HG03354 (cell line): ENCODE data around the gene SLC7A9.
"Not testable (repeated sequence)": the region's sequence is repeated elsewhere in the genome, so short reads cannot be mapped to it uniquely, and the experiment has no call there.

Experiments
- ATAC-seq: cut with Tn5 transposase; IDR thresholded peaks from one replicate; pipeline ENCODE4 v1.9.1; 2021; ENCODE audit warnings: mild to moderate bottlenecking; ENCODE audit not compliant: unreplicated experiment, poor library complexity, severe bottlenecking

The SLC7A9 gene

DNA sequence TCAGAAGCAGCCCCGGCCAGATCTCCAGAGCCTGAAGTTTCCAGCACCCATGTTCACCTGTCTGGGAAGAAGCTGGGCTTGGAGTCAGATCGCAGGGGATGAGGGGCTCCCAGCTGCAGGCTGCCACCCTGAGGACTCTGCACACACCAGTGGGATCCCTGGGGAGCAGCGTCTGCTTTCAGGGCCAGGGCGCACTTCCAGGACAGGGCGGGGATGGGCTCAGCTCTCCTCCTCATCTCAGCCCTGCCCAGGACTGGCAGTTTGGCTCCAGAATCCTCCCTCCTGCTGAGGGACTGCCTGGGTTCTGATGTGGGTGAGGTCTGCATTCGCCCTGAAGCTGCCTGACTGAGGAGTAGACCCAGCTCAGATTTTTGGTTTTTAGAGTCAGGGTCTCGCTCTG is 3.5 kb downstream of the SLC7A9 start:
- no peak for ATAC-seq

DNA sequence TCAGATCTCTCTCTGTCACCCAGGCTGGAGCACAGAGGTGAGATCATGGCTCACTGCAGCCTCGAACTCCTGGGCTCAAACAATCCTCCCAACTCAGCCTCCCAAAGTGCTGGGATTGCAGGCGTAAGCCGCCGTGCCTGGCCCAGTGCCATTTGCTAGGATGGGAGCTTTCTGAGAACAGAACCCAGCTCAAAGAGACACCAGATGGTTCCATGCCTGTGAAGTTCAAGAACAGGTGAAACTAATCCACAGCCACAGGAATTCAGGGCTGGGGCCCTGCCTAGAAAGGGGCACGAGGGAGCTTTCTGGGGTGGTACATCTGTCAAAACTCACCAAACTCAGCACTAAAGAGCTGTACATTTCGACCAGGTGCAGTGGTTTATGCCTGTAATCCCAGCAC is 4.2 kb downstream of the SLC7A9 start:
- no peak for ATAC-seq

GRCh38 chr19:32864318-32865007 is 5.1 kb downstream of the SLC7A9 start:
- ATAC-seq: no peak

DNA sequence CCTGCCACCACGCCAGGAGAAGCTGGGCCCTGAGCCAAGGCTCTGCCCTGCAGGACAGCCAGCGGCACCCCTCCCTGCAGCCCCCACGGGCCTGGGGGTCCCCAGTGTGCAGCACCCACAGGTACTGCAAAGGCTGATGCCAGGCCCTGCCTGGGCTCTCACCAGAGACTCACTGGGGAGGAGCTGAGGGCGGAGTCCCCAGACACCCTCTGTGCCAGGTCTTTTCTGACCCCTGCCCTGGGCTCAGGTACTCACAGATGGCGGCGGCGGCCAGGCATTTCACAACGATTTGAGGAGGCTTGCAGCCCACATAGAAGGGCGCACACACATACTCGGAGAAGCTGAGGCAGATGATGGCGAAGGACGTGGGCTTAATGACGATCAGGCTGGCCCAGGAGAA is 5.7 kb downstream of the SLC7A9 start:
- no peak for ATAC-seq

DNA sequence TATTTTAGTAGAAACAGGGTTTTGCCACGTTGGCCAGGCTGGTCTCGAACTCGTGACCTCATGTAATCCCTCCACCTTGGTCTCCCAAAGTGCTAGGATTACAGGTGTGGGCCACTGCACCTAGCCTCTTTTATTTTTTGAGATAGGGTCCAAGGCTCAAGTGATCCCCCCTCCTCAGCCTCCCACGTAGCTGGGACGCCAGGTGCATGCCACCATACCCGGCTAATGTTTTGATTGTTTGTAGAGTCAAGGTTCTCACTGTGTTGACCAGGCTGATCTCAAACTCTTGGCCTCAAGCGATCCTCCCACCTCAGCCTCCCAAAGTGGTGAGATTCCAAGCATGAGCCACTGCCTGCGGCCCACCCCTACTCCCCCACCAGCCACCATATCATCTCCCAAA is 6.3 kb downstream of the SLC7A9 start:
- no peak for ATAC-seq

- no peak for ATAC-seq
Measured at GRCh38 chr19:32862741-32863140, 6.8 kb downstream of the SLC7A9 start.

- no peak for ATAC-seq
Measured at GRCh38 chr19:32862173-32862572, 7.4 kb downstream of the SLC7A9 start.

- ATAC-seq: no peak
Measured at GRCh38 chr19:32861596-32861995, 8.0 kb downstream of the SLC7A9 start.

DNA sequence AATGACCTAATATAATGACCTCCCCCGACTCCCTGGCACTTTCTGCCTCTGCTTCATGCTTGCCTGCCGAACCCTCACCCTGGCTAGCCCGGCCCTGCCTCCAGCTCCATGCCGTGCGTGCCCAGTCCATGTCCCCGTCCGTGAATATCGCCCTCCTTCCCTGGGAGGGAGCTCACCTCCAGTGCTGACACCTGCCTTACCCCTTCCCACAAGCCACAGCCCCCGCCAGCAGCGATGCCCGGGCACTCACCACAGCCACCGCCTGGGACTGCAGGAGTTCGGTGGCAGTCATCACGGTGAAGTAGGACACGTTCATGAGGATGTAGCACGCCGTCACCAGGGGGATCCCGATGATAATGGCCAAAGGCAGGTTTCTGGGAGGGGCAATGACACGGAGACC is 10.0 kb downstream of the SLC7A9 start:
- no peak for ATAC-seq

DNA sequence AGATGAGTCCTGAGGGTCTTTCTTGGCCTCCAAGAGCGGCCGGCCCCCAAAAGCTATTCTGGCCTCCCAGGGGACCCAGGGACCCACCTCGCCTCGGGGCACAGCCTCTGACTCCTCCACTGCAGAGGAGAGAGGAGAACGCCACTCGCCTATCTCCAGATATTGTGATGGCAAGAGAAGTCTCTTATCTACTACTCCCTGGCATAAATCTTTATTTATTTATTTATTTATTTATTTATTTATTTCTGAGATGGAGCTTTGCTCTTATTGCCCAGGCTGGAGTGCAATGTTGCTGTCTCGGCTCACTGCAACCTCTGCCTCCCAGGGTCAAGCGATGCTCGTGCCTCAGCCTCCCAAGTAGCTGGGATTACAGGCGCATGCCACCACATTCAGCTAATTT is 11.0 kb downstream of the SLC7A9 start:
- no peak for ATAC-seq

GRCh38 chr19:32858155-32858554 is 11.4 kb downstream of the SLC7A9 start:
- no peak for ATAC-seq

- no peak for ATAC-seq
Measured at GRCh38 chr19:32857584-32857983, 12.0 kb downstream of the SLC7A9 start.

GRCh38 chr19:32856818-32857217 is 12.7 kb downstream of the SLC7A9 start:
- not testable (repeated sequence) for ATAC-seq

DNA sequence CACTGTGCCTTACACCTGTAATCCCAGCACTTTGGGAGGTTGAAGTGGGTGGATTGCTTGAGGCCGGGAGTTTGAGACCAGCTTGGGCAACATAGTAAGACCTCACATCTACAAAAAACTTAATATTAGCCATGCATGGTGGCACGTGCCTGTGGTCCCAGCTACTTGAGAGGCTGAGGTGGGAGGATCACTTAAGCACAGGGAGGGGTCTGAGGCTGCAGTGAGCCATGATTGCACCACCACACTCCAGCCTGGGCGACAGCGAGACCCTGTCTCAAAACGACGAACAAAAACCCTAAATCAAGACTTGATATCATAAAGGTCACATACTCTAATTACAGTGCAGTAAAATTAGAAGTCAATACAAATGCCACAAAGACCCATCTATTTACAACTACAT is 17.4 kb downstream of the SLC7A9 start:
- ATAC-seq: no peak

GRCh38 chr19:32848035-32848434 is 21.5 kb downstream of the SLC7A9 start:
- not testable (repeated sequence) for ATAC-seq

DNA sequence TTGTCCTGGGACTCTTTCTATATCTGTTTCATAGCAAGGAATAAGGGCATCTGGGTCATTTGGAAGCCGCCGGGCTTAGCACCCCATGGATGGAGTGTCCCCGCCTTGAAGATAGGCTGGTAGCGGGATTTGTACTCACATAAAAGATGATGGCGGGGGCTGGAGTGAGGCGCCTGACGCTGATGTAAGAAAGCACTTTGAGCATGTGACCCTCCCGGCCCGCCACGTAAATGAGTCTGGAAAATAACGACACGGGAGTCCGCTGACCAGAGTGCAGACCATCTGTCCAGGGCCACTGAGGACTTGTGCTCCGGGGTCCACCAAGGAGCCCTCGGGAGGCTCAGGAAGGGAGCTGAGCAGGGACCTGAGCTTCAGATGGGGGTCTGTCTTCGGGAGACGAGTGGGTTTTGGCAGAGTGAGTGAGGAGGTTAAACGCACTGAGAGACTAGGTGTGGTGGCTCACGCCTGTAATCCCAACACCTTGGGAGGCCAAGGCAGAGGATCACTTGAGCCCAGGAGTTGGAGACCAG is 25.8 kb downstream of the SLC7A9 start:
- ATAC-seq: no peak

DNA sequence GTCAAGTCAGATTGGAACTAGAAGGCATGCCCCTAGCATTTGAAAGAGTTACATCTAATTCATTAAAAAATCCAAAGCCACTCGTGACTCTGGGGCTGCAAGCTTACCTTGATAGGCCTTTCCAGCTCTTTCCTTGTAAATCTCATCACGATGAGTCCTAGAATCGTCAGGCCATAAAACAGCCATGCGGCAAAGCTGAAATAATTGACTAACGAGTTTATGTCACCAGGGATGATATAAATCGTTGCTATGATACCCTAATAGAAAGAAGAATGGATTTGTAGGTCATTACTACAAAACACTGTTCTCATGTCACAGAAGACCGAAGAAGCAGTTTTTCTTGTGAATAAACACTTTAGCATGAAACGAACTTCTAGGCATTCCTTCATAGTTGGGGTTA is 27.5 kb downstream of the SLC7A9 start:
- ATAC-seq: no peak

DNA sequence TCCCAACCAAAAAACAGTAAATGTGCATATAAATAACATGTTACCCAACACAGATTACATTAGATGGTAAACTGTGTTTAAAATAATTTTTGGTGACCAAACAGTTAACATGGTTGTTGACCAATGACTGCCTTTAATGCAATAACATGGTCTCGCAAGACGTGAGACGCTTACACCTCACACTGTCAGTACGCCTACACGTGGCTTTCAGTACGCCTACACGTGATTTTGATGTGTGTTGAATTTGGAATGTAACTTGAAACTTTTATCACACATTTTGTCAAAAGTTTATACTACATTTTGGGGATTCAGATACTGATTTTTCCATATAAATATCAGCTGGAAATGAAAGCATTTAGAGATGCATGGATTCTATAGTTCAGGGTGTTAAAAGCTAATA is 32.0 kb downstream of the SLC7A9 start:
- ATAC-seq: no peak

GRCh38 chr19:32833388-32833787 is 36.2 kb downstream of the SLC7A9 start:
- not testable (repeated sequence) for ATAC-seq

GRCh38 chr19:32832825-32833224 is 36.7 kb downstream of the SLC7A9 start:
- not testable (repeated sequence) for ATAC-seq

GRCh38 chr19:32832094-32832493 is 37.5 kb downstream of the SLC7A9 start:
- ATAC-seq: not testable (repeated sequence)

GRCh38 chr19:32831611-32832010 is 38.0 kb downstream of the SLC7A9 start:
- no peak for ATAC-seq
